Measurements from ENCODE around the gene YAF2.
"Not testable (repeated sequence)": the region's sequence is repeated elsewhere in the genome, so short reads cannot be mapped to it uniquely, and the experiment has no call there.

YAF2 gene

DNA sequence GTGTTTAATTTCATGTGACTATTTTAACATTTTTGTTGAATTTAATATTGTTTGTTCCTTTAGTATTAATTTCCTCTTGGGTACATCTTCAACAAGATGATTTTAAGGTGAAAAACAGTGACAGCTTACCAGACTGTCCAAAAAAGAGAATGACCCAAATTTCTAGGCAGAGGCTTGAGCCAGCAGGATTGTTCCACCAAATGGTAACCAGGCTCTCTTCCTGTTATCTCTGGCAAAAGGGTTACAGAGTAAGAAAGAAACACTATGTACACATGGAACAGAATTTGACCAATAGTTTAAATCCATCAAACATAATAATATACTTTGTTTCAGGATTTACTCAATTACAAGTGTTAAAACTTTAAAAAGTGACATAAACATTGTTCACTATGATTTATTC lies 39.0 kb downstream of the YAF2 start:
- in situ Hi-C loops (cut with HindIII; ENCODE audit: low sequenced_read_pairs), result no loop called here

DNA sequence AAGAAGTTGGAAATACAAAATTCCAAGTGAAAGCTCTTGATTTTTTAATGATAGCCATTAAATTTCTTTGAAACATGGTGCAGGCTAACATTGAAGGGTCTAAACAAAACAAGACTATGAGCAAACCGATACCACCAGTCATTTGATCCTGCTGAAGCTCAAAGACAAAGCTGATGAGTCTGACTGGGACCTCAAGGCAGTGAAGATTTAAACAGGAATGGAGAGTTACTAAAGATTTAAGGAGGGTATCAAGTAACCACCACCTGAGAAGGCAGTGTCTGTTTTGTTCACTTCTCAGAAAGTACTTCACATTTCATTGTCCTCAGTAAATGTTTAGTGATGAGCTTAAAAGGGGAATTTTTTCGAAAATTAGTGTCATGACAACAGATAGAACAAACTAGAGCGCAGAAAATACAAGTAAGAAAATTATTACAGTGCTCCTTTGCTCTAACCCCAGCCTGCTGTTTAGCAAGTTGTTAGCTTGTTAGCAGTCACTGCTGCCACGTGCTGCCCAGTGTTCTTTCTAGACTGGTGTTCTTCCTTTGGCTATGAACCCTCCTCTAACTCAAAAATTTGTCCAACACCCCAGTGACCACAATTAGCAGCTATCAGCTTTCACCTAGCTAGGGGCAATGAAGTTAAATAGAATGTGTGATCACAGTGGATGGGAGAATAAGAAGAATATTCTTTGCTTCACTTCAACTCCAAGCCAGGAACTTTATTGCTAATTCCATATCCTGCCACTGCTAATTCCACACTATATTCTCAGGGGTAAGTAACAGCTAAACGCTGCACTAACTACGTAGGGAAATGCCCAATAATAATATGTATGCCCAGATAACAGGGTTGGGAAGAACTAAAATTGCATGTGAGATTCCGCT lies 41.1 kb downstream of the YAF2 start:
- in situ Hi-C loops (cut with HindIII; ENCODE audit: low sequenced_read_pairs), result no loop called here

DNA sequence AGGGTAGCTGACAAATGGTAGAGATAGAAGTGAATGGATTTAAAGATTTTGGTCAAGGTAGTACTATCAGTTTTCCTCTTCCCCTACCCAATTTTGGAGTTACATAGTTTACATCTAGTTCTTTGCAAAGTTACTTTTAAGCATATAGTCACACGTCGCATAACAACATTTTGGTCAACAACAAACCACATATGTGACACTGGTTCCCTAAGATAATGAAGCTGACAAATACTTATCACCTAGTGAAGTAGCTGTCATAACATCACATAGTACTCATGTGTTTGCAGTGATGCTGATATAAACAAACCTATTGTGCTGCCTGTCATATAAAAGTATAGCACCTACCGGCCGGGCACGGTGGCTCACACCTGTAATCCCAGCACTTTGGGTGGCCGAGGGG lies 45.4 kb downstream of the YAF2 start:
- in situ Hi-C loops (cut with HindIII; ENCODE audit: low sequenced_read_pairs), result no loop called here

DNA sequence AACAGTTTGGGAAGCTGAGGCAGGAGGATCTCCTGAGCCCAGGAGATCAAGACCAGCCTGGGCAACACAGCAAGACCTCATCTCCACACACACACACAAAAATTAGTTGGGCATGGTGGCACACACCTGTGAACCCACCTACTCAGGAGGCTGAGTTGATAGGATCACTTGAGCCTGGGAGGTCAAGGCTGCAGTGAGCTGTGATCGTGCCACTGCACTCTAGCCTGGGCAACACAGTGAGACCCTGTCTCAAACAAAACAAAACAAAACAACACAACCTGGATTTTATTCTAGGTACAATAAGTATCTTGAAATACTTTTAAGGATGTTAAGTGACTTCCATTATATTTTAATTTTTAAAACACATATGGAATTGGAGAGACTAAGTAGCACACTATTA lies 45.8 kb downstream of the YAF2 start:
- in situ Hi-C loops (cut with HindIII; ENCODE audit: low sequenced_read_pairs), result no loop called here

DNA sequence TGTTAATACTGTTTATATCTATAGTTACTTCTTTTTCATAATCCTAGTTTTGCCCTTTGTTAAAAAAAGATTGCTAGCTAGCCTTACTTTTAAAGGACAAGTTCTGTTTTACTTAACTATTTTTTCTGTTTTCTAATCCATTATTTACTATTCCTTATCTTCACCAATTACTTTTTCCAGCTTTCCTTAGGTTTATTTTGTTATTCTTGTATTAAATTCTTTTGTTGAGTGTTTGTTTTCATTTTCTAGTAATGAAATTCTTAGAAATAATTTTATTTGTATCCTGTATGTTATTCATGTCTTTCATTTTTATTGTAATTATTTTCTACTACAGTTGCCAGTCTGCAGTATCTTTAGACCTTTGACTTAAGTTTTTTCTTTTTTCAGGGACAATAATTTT lies 47.7 kb downstream of the YAF2 start:
- in situ Hi-C loops (cut with HindIII; ENCODE audit: low sequenced_read_pairs), result no loop called here

DNA sequence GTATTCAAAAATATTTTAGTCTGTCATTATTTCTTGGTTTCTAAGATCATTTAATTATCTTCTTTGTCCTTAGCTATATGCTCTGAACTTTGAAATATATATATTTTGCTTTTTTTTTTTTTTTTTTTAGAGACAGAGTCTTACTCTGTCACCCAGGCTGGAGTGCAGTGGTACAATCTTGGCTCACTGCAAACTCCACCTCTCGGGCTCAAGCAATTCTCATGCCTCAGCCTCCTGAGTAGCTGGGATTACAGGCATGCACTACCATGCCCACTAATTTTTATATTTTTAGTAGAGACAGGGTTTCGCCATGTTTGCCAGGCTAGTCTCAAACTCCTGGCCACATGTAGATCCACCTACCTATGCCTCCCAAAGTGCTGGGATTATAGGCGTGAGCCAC lies 49.8 kb downstream of the YAF2 start:
- in situ Hi-C loops (cut with HindIII; ENCODE audit: low sequenced_read_pairs), result not testable (repeated sequence)

DNA sequence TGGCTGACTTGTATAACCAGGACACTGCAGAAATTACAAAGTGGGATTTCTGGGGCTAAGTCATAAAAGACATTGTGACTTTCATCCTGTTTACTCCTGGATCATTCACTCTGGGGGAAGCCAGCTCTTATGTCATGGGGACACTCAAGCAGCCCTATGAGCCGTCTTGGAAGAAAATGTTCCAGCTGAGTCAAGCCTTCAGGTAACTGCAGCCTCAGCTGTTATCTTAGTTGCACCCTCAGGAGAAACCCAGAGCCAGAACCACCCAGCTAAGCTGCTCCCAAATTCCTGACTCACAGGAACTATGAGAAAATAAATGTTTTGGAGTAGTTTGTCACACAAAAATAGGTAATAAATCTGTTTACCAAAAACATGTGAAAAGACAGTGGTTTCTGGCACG lies 50.2 kb downstream of the YAF2 start:
- in situ Hi-C loops (cut with HindIII; ENCODE audit: low sequenced_read_pairs), result no loop called here

DNA sequence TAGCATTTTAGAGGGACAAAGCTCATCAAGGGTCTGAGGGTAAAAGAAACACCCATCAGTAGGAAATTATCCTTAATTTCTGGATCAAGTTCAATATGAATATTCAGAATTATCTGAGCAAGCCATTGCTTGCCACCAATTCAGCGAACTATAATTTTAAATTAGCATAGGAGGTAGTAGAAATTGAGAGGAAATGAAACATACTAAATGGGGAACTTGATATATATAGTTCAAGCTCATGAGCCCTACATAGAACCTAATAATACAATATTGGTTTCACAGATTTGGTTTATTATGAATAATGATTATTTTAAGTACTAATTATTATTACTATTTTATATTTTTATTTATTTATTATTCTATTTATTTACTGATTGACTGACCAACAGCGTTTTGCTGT lies 51.3 kb downstream of the YAF2 start:
- in situ Hi-C loops (cut with HindIII; ENCODE audit: low sequenced_read_pairs), result no loop called here

DNA sequence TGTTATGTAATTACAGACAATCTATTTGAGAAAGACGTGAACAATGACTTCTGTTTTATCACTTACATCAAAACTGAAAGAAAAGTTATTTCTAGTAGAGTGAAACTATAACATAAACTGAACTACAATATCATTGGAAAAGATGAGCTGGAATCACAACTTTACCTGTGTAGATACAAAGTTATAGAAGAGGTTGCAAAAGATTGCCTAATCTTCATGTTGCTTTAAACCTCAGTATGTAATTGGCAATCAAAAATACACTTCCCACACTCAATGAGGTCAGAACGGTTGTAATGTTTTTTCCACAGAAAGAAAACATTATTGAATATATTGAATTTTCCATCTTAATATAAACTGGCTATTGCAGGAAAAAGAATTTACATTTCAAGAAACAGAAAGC lies 55.7 kb downstream of the YAF2 start:
- in situ Hi-C loops (cut with HindIII; ENCODE audit: low sequenced_read_pairs), result no loop called here

DNA sequence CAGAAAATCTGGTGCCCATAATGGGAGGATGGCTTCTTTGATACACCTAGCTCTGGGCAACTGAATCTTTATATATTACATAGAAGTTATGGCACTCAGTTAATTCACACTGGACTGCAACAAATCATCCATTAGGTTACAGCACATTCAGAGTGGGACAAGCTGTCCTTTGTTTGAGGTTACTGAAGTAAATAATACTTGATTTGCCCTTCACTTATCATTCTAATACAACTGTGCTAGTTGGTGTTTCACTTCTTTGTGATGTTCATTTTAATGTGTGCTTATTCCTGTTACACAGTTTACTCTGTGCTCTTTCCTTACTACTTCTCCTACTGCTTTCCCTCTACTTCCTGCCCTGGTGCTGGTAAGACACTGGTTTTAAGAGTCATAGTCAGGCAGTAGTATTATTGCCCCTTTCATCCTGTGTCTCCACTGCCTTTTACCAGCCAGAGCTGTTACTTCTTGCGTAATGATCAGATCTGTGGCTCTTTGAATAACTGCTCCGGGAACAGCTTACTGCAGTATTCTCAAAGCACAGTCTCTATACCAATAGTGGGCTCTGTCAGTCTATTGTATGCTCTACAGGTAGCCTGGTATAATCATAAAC lies 57.0 kb downstream of the YAF2 start:
- in situ Hi-C loops (cut with HindIII; ENCODE audit: low sequenced_read_pairs), result no loop called here

DNA sequence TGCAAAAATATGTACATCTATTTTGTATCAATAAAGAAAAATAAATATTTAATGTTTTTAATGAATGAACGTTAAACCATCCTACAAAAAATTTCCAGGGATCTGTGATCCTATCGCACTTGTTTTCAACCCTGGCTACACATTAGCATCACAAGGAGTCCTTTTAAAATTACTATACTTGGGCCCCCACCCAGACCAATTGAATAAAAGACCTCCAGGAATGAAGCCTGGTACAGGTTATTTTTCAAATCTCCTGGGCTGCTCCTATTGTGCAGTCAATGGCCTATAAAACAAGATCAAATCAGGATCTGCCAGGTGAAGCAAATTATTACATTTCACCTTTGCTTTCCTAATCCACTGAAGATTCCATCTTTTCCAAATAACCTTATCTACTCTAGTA lies 59.9 kb downstream of the YAF2 start:
- in situ Hi-C loops (cut with HindIII; ENCODE audit: low sequenced_read_pairs), result no loop called here

DNA sequence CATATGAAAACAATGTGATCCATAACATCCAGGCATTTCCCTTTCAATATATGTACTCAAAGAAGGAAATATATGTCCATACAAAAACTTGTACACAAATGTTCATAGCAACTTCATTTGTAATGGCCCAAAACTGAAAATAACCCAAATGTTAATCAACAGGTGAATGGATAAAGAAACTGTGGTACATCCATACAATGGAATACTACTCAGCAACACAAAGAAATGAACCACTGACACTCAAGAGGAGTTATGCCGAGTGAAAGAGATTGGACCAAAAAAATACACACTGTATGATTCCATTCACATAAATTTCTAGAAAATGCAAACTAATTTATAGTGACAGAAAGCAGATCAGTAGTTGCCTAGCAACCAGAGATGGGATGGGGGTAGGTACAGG lies 63.1 kb downstream of the YAF2 start:
- in situ Hi-C loops (cut with HindIII; ENCODE audit: low sequenced_read_pairs), result no loop called here

DNA sequence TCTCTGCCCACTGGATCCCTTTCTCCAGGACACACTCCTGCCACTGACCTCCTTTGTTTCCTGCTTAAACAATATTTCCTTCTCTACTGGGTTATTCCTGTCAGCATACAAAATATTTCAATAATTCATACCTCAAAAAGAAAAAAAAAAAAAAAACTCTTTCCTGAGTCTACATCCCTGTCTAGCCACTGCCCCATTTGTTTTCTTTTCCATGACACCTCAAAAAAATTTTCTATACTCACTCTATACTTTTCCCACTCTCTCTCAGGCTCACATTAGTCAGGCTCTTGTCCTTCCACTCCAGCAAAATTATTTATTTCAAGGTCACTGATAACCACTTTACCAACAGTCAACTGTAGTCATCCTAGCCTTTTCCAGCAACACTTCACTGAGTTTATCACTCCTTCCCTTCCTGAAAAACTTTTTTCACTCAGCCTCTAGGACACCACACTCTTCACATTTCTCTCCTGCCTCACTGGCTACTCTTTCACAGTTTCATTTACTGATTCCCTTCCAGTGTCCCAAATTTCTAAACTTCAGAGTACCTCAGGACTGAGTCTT lies 64.0 kb downstream of the YAF2 start:
- in situ Hi-C loops (cut with HindIII; ENCODE audit: low sequenced_read_pairs), result no loop called here

DNA sequence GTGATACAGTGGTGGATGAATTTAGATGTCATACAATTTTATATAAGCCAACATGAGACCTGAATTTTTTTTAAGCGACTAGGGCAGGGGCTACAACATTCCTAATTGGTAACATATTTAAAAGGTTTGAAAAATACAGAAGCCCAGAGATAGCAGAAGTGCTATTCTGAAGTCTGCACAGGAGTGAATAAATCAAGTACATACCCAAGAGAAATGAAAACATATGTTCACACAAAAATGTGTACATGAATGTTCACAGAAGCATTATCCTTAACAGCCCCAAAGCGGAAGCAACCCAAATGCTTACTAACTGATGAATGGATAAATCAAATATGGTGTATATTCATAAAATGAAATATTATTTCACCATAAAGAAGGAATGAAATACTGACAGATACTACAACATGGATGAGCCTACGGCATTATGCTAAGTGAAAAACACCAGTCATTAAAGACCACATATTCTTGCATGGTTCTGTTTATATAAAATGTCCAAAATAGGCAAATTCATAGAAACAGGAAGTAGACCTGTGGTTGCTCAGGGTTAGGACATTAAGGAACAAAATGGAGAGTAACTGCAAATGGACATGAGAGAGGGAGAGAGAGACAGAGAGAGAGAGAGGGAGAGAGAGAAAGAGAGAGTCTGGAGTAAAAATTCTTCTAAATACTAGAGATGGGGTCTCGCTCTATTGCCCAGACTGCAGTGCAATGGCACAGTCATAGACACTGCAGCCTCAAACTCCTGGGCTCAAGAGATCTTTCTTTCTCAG lies 65.4 kb downstream of the YAF2 start:
- in situ Hi-C loops (cut with HindIII; ENCODE audit: low sequenced_read_pairs), result no loop called here

DNA sequence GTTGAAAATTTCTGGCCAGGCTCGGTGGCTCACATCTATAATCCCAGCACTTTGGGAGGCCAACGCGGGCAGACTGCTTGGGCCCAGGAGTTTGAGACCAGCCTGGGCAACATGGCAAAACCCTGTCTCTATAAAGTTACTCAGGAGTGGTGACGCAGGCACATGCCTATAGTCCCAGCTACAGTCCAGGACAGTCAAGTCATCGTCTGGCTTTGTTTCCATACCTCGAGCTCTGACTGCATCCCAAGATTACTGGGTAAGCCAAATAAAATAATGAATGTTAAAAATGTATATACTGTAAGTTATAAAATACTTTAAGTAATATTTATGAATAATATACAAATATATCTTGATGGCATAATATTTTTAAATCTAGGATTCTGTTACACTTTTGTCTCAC lies 70.3 kb downstream of the YAF2 start:
- in situ Hi-C loops (cut with HindIII; ENCODE audit: low sequenced_read_pairs), result no loop called here

DNA sequence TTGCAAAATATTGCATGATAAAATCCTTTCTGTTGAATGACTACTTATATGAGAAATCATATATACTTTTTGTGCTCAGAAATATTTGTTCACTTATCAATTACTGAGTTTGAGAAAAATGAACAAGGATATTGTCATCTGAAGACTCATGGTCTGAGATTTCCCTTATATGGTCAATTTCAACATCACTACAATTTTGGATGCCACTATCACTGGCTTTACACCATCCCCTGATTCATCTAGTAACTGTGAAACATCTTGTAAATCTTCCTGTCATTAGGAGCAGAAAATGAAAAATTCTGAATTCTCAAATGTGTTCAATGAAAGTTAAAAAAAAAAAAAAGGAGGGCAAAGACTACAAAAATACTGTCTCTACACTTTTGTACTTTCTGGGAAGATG lies 71.5 kb downstream of the YAF2 start:
- in situ Hi-C loops (cut with HindIII; ENCODE audit: low sequenced_read_pairs), result no loop called here

DNA sequence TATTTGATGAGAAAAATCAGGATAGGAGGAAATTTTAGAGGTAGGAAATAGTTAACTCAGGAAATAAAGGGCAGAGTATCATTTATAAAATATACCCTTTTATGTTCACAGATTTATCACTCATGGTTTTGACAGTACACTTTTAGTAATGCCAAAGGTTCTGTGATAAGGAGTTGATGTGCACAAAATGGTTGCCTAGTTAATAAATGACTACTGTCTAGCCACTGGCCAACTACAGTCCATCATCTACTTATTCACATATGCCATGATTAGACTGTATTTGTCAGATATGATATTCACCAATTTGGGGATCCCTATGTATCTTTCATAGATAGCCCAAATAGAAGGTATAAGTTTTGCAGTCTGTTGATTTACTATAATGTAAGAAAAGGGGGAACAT lies 74.1 kb downstream of the YAF2 start:
- in situ Hi-C loops (cut with HindIII; ENCODE audit: low sequenced_read_pairs), result no loop called here

DNA sequence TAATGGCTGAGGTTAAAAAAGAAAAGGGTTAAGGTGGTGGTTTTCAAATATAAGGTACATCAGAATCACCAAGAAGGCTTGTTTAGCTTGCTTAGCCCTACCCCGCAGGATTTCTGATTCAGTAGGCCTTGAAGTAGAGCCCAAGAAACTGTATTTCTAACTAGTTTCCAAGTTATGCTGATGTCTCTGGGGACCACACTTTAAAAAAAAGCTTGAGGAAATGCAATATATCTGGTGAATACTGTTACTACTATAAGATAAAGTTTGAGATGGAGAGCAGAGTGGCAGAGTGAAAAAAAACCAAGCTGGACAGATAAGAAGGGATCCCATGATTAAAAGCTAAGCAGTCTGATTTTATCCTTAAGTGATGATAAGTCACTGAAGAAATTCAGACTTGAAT lies 75.1 kb downstream of the YAF2 start:
- in situ Hi-C loops (cut with HindIII; ENCODE audit: low sequenced_read_pairs), result no loop called here

DNA sequence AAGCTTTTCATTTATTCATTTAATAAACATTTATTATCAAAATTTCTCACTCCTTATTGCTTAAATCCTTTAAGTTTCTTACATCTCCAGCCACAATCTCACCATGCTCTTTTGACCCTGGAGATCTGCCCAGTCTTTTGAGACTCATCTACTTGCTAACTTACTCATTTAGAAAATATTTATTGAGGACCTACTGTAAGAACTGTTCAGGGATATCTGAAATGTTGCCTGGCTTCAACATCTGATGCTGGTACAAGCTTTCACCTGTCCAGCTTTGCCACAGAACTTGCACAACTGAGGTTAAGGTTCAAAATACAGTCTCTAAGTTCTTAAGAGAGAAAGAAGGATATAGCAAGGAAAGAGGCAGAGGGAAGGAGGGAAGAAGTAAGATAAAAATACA lies 75.9 kb downstream of the YAF2 start:
- in situ Hi-C loops (cut with HindIII; ENCODE audit: low sequenced_read_pairs), result no loop called here

DNA sequence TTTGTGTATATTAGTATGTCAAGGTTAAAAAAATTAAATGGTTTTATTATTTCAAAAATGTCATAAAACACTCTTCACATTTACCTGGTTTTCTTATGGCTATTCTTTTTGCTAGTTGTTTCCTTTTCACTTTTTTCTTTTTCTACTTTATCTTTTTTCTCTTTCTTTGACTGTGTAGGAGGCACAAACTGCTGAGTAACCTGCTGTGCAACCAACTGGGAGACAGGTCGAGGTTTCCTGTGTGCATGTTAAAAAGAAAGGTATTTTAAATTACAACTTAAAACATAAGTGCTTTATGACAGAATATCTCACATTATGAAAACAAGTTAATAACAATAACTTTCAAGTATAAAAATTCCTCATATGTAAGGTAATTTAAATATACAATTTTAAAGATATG lies 76.5 kb downstream of the YAF2 start:
- in situ Hi-C loops (cut with HindIII; ENCODE audit: low sequenced_read_pairs), result no loop called here

DNA sequence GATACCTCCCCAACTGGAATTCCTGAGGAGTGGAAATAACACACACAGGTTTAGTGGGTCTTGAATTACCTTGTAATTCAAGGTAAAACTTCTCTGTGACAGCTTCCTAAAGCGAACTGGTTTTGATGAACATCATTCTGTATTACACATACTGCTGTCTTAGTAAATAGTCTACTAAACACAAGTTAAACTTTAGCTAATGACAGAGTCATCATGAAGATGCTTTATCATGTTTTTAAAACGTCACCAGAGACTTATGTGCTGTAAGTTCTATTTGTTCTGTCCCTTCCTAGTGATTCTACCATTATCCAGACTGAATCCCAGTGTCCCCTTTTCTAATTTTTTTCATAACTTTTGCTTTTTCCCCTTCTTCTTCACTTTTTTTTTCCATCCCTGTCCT lies 81.8 kb downstream of the YAF2 start:
- in situ Hi-C loops (cut with HindIII; ENCODE audit: low sequenced_read_pairs), result no loop called here
